CD4-positive, alpha-beta T cell treated with Interferon alpha-2 for 1 hour (primary cell): ENCODE data around the gene GRID1.

Source experiments
- DNase-seq, 2 donors: peaks; one replicate each; pipeline ENCODE4 v3.0.0-alpha.2; 2020 to 2022

GRID1 gene

DNA sequence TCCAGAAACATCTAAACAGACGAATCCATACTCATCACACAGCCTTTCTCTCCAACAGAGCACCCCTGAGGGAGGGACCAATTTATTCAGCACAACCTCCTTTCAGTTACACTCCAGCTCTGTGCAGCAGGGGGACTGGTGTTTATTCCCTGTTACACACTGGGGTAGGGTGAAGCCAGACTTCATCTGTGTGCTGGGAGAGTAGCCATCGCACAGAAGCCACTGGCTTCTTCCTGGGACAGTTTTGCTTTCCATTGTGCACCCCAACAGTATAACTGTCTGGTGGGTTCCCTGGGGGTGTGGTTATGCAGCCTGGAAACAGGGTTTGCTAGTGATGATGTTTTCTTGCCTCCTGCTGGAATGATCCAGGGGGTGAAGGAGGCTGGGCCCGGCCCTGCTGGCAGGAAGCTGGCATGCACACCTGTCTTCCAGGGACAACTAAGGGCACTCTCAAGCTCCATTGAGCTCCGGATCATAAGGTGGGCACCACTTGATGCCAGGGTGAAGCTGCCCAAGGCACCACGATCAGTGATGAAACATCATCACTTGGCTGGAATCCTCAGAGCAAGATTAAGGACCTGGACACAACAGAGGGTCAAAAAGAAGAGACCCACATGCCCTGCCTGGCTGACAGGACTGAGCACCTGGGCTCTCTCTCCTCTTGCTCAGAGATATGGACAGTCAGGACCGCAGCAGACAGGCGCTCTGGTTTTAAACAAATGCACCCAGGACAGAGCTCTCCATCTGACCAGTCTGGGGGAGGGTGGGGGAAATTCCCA lies 293.2 kb downstream of the GRID1 start:
- DNase-seq = no peak

DNA sequence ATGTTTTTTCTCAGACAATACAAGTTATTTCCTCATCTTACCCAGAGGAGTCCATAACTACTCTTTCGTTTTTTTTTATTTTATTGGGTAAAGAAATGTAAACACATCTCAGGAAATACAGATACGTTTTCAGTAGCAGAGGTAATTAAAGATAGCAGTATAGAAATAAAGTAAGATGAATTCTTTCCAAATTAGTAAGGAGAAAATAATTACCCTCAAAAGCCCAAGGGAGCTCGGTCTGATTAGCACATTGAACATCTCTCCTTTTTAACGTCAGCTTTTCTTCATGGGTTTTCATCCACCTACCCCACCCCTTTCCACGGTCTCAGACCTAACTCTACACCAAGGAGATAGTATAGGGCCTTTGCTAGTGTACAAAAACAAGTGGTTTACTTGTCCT lies 294.2 kb downstream of the GRID1 start:
- DNase-seq = no peak

DNA sequence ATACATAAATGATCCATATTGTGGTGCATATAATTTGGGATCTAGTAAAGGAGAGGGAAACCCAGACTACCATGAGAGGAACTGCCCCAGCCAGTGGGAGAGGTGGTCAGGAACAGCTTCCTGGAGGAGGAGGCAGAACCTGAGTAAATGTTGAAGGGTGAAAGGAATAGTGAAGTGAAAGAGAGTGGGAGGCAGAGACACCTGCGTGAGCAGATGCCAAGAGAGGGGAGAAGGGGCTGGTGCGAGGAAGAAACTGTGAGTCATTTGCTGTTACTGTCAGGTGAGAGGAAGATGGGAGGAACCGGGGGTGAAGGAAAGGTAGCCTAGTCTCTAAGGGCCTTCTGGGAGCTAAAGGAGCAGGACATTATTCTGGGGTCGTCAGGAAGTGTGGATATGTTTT lies 294.8 kb downstream of the GRID1 start:
- DNase-seq = no peak

DNA sequence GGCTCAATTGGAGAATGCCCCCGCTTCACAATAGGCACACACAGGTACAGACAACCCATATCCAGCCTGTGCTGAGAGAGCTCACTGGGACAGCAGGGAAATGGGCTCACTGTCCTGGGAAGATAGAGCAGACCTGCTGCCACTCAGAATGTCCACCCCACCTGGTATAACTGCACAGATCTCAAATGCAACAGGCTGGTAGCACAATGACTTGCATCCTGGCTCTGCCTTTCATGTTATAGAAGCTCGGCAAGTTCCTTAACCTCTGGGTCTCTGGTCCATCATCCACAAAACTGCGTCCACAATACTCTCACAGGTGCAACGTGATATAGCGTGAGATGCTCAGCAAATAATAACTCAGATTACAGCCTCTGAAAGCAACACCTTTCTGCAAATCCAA lies 295.4 kb downstream of the GRID1 start:
- no peak for DNase-seq

DNA sequence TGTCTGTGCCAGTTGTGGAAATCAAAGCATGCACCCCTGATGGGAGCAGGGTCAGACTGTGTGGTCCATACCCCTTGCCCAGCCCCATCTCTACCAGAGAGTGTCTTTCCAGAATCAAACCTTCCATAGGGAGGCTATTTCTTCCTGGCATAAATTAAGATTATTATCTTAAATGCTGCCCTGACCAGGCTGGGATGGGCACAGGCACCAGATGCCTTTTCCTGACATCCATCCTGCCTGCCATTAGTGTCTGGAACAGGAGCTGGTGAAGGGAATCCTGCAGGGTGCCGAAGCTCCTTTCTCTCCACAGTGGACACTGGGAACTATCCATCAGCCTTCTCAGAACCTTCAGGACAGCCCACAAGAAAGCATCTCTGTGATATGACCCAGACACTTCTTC lies 296.3 kb downstream of the GRID1 start:
- no peak for DNase-seq

DNA sequence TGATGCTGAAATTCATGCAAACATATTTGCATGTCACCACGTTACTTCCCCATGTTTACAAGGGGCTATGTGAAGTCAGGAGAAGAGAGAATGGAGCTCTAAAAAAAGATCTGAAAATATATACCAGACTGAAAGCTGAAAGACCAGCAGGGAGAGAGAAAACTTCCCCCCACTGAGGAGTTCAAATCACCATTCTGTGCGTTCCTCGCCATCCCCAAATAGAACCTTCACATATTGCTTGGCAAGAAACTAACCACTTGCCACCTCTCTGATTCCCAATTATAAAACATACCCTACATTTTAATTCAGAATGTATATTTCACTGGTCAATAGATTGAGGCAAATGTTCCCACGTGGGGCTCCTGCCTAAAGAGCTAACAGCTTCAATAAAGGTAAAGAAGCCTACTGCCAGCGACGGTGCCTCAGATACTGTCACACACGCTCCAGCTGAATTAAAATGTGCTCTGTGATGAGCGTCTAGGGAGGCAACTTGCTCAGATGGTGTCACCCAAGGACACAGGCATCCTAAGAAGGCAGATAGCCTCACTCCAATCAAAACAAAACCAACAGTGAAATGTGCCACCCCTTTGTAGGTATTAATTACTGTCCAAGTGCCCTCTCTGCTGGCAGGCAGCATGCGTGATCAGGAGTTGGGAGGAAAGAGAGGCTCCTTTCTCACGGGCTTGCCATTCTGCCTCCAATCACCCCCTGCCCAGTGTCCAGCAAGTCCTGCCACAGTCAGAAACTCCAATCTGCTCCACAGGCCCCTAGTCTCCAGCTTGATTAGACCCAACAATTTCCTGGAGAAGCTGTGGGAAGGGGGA lies 298.2 kb downstream of the GRID1 start:
- no peak for DNase-seq

DNA sequence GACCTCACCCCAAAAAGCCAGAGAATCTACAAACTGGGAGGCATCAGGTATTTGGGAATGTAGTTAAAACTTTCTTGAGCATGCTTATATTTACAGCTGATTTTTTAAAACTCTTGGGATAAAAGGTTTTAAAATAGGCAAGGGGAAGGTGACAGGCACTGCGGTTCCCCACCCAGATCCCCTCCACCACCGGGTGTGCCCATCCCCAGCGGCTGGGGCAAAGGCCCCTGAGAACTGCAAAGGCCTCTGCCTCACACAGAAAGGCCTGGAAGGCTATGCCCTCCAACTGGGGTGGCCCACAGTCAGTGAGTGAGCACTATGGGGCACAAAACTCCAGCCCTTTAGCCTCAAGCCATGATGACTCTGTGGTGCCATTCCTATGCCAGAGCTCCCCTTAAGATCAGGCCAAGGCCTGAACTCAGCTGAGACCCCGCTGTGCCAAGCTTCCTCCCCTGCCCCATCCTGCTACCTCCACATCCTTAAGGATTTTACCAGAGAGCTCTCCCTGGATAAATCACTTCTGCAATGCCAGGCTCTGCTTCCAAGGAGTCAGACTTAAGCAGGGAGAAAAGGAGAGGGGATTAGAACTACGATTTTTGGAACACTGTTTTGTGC lies 299.1 kb downstream of the GRID1 start:
- DNase-seq = no peak

DNA sequence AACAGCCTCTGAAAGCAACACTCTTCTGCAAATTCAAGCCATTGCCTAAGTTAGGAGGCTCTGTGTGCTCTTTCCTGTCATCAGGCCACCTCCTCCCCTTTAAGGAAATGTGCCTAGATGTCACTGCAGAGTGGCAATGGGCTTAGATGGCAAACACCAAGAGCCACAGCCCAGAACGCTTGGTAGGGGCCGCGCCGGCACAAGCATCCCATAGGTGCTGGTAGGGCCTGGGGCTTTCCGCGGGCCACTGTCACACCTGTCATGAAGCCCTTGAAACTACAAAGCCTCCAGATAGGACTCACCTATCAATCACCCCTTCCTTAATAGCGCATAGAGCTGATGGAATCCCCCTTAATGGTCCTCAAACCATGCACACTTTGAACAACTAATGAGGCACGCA lies 299.9 kb downstream of the GRID1 start:
- DNase-seq = no peak

DNA sequence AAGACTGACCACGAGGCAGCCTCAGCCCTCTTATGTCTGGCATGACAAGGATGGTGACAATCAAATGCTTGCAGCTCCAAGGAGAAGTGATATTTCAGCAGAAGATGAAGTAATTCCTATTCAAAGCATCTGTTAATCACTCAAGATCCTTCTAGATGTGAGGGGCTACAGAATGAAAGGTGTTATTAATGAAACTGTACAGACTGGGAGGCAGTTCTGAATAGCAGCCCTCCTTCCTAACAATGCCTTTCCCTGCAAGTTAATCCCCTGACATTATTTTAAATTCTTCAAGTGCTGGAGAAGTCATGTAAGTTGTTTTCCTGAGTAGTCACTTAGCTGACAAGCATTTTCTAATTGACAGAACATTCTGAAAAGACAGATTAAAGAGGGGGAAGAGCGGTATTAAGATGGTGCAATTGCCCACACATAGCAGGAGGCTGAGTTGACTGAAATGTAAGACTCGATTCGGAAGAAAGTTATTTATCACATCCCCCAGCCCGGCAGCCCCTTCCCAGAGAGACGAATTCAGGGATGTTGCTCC lies 300.8 kb downstream of the GRID1 start:
- DNase-seq = no peak

DNA sequence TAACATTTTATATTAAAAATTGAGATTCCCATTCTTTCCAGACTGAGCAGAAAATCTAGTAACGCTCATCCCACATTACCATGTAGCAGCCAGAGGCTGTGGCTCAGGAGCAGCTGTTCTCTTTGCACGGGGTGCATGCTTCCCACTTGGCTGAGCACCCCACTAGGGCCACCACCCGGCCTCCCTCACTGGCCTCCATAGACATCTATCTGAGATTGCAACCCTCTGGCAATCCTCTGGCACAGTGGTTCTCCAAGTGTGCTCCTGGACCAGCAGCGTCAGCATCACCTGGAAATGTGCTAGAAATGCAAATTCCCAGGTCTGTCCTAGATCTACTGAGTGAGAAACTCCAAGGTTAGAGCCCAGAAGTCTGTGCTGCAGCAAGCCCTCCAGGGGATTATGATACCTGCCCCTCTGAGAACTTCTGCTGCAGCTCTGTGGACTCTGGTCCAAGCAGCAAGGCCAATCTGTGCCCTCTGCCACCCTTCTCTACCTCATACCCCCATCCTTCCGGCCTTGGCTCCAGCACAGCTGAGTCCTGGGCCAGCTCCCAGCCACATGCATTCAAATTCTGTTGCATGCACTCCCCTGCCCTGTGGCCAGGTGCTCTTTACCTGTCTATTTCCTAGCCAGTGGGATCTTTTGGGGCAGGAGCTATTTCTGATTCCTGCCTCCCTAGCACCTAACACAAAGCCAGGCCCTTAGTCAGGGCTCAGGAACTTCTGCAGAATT lies 301.5 kb downstream of the GRID1 start:
- no peak for DNase-seq

DNA sequence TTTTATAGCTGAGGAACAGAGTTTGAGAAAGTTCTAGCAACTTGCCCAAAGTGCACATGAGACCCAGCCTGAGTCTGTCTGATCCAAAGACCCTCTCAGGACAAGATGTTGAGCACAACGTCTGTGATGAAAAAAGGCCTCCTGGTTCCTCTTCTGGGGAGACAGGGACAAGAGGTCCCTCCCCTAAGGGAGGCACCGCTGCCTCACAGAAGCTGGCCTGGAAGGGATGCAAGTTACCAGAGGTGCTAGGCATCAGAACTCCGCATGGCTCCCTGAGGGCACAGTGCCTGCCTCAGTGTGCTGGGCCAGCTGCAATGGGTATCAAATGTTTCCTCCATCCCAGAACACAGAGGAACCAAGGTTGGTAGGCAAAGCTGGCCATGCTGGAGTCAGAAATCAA lies 302.4 kb downstream of the GRID1 start:
- no peak for DNase-seq

DNA sequence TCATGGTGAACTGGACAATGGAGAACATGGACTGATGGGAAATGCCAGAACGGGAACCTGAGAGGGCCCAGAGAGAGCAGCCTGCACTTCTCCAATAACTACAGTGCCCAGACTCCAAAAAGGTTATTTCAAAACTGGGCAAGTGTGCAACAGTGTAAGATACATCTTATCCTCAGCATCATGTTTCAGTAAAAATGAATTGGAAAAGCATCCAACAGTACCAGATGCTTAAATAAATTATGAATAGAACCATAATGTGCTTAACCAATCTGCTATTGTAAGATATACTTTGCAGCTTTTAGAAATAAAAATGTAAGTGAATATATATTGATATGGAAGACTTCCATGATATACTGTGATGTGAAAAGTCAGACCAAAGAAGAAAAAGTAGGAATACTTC lies 303.3 kb downstream of the GRID1 start:
- DNase-seq = no peak

DNA sequence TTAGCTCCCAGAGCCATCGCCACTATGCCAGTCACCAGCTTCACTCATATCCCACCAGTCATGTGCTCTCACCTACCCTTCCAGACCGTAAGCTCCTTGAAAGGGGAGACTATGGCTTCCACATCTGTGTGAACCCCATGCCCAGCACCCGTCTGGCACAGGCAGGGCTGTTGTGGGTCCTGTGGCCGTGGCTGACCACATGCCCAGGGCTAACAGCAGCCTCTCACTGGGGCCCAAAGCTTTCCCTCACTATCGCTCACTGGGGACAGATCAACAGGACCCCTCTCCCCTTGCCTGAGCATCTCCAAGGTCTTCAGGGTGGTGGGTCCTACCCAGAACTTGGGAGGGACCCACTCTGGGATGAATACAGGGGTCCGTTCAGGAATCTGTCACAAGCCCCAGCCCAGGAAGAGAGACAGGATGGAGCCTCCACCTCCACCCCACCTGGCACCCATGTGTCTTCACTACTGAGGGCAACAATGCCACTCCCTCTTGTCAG lies 303.9 kb downstream of the GRID1 start:
- DNase-seq = no peak

DNA sequence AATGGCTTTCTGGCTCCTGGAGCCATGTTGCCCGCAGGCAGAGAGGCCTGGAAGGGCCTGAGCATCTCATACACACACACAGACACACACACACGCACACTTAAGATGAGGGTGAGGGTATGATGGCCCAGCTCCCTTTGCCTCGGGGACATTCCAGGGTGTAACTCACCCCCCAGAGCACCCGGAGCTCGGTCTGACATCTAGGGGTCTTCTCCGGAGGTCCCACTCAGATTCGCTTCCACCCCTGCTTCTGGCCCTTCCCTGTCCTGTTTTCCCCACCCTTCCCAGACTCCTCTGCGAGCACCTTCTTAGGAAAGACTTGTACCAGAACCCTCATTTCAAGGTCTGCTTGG lies 304.4 kb downstream of the GRID1 start:
- no peak for DNase-seq

DNA sequence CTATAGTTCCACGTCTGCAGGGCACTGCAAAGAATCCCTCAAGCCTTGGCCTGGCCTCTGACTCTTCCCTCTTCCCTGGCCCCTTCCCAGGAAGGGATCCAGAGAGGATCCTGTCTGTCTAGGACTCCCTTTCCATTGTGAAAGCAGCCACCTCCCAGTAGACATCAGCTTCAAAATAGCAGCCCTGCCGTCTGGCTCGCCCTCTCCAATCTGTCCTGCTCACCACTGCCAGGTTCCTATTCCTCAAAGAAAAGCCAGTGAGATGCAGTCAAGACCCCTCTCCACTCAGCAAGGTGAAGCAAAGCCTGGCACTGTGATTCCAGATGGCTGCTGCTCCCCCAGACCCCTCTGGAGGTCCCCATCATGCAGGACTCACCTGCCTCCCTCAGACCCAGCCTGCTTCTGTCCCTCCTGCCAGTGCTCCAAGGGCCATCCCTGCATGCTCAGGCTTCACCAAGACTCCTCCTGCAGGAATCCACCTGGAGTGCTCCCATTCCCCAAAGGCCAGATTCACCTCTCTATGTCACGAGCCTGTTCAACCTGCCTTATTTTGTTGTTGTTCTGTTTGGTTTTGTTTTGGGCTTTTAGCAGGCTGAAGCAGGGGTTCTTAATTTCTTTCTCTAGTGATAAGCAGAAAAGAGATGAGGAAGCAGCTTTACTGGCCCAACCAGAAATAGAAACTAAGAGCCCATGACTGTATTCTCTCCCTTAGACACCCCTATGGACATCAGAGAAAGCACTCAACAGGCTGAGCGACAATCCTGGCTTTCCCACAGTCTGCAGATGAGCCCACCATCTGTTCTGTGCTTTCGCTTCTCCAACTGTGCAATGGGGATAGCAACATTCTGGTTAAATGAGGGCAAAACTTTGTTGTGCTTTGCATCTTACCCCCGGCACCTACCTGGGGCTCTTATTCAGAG lies 305.1 kb downstream of the GRID1 start:
- DNase-seq = no peak

DNA sequence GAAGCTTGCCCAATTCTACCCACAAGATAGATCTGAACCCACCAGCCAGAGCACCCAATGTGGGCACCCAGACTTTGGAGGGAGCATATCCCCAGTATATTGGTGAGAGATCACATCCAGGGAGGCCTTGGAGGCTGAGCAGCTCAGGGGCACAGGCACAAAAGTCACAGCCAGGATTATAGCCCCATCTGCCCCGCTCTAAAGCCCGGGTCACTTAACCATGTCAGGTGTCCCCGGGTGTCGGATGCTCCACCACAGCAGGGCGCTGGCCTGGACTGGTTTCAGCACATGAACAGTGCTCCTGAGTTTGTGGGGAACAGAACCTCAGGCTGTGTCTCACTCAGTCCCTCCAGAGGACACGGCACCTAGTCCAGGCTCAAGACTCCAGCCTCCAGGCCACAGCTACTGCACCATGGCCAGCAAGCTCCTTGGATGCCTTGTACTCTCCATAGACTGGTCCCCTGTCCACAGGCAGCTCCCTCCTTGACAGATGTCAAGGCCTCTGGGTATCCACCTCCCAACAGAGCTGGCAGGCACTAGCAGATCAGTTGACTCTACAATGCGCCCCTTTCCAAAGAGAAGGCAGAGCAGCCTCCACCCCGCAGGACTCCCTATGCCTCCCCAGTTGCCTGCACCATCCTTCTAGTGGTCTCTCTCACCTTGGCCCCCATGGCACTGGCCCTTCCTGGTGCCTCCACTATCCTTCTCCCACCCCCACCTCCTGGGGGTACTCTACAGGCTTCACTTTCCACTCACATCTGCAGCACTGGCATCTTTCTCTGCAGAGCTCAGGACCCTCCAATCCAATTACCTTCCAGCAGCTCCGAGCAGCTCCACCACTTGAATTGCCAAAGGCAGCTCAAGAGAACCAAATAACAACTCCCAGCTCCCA lies 306.0 kb downstream of the GRID1 start:
- DNase-seq = no peak

DNA sequence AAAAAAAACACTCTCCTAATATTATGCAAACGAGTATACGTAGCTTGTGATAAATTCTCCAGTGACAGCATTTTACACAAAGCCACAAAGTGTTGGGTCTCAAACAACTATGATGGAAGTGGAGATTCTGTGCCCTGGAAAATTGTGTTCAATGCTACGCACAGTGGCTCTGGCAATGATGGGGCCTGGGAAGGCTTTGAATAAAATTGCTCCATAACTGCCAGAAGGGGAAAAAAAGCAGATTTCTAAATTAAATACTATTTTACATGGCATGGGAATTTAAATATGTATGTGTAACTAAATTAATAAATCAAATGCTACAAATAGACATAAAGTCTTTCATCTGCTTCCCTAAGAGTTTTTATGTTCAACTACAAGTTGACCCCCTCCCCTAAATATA lies 306.7 kb downstream of the GRID1 start:
- DNase-seq = no peak

DNA sequence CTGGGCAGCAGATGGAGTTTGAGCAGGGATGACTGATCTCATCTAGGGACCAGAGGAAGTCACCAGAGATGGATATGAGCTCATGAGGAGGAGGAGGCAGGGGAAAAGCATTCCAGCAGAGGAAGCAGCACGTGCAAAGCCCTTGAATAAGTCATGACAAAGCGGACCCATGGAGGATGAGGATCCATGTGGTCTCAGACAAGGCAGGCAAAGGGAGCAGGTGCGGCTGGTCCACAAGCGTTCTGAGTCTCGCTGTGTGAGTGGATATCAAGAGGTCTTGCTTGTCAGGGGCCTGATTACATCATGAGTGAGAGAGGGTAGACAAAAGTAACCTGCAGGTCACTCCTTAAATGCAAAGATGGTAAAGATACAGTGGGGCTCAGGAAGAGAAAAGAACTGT lies 307.6 kb downstream of the GRID1 start:
- DNase-seq = no peak

DNA sequence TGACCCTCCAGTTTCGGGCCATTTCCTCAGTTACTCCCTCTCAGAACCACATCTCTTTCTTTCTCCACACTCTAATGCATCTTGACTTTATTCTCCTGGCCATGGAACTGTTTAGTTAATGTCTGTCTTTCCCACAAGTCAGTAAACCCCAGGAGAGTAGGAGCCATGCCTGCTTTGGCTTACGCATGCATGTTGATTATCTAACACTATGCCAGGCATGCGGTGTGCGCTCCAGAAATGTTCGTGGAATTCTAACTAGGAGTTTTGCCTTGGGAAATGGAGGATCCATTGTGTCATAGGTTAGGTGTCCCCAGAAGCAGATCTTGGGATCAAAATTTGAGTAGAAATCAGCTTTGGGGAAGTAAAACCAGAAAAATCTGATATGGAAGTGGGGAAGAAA lies 308.9 kb downstream of the GRID1 start:
- no peak for DNase-seq

DNA sequence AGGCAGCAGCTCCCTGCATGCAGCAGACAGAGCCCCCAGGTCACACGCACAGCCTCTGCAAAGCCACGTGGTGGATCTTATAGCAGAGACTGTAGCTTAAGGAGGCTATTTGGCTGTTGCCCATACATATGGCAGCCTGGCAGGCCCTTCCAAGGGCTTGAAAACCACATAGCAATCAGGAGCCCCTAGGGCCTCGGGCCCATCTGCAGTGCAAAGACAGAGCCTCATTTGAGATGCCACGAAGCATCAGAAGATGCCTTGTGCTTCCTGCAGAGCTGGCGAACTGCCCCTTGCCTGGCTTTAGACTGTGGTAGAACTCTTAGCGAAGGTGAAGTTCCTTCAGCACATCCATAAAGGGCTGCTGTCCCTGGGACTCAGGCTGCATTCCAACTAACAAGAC lies 309.9 kb downstream of the GRID1 start:
- no peak for DNase-seq

DNA sequence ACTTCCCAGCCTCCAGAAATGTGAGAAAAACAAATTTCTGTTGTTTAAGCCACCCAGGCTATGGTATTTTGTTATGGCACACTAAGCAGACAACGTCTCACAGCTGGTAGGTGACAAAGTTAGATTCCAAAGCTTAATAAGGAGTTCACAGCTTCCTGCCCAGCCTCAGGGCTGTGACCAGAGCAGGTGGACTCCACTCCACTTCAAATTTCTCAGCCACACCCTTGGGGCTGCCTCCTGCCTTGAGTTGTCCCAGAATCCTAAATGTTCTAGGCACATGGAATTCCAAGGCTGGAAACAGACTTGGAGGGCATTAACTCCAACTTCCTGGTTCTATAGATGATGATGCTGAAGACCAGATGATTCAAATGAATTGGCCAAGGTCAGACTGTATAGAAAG lies 310.7 kb downstream of the GRID1 start:
- no peak for DNase-seq
